Hypothalamus (tissue), 51 donors: ENCODE results near the gene KRTAP2-2.
A peak's percentile ranks its signal among the peaks of the same experiment; 100 is the strongest.
"Not testable (repeated sequence)": the region's sequence is repeated elsewhere in the genome, so short reads cannot be mapped to it uniquely, and the experiment has no call there.

Experiments
- DNase-seq, 51 donors: peaks; one replicate each; lab custom pipeline; 2025; lab: John Stamatoyannopoulos, UW

The KRTAP2-2 gene

GRCh38 chr17:41065016-41065689, 10.1 kb upstream of the KRTAP2-2 start:
- not testable (repeated sequence) for DNase-seq

DNA sequence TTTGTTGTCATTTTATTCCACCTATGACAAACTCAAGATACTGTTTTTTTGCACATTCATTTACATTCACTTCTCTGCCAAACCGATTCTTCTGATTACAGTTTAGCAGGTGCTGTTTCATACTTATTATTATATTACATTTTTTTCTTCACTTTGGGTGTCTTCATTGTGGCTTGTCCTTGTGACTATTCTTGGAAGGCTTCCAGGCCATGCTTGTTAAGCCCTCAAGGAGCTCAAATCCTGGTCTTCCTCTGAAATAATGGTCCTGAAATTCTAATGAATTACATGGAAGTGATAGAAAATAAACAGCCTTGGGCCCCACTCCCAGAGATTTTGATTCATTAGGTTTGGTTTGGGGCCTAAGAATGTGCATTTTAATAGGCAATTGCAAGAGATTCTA, 9.3 kb upstream of the KRTAP2-2 start:
- DNase-seq: no peak

DNA sequence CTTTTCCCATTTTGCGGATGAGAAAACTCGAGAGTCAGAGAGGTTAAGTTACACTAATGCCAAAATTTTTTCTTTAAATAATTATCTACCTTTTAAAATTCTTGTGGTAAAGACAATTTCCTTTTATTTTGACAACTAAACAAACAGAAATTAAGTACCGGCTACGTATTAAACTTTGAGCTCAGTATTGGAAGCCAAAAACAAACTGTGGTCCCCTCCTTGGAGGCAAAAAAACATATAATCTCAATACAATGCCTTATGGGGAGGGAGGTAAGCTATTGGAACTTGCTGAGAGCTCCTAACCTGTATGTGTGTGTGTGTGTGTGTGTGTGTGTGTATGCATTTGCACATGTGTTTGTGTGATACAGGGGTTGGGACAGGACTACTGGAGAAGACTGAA, 8.4 kb upstream of the KRTAP2-2 start:
- DNase-seq: no peak

GRCh38 chr17:41061964-41062363, 6.9 kb upstream of the KRTAP2-2 start:
- DNase-seq: no peak

GRCh38 chr17:41060052-41060604, 5.1 kb upstream of the KRTAP2-2 start, which contains the start of gene KRTAP2-3:
Gene KRTAP2-3, minus strand, starts transcription at chr17:41060114. Its CDS starts 64 bp downstream, at chr17:41060050.
- no peak for DNase-seq

DNA sequence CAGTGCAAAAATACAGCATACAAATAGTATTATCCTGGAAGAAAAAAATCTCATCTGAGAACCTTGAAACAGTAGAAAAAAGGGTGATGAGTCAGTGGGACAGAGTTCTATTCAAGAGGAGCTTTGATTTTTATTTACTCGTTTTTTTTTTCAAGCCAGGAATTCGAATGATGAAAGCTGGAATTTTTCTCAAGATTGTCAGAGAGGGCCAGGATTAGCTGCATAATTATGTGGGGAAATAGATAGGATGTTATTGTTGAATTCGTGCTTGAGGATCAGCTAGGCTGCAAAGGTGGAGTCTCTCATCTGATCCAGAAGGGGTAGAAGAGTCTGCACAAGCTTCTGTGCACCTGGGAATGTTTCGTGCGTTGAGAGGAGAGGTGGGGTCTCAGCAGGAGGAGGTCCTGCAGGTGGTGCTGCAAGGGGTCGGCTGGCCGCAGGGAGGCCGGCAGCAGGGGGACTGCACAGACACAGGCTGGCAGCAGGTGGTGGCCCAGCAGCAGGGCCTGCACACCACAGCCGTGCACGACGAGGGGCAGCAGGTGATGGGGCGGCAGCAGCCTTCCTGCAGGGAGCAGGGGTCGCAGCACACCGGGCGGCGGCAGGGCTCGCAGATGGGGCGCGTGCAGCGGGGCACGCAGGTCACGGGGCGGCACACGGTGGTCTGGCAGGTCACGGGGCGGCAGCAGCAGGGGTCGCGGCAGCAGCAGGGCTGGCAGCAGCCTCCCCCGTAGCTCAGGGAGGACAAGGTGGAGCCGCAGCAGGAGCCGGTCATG, 4.4 kb upstream of the KRTAP2-2 start:
- not testable (repeated sequence) for DNase-seq

GRCh38 chr17:41058741-41059140, 3.7 kb upstream of the KRTAP2-2 start:
- no peak for DNase-seq

GRCh38 chr17:41057547-41057946, 2.5 kb upstream of the KRTAP2-2 start:
- no peak for DNase-seq

GRCh38 chr17:41054556-41054955, 474 bp downstream of the KRTAP2-2 start:
- DNase-seq: not testable (repeated sequence)

DNA sequence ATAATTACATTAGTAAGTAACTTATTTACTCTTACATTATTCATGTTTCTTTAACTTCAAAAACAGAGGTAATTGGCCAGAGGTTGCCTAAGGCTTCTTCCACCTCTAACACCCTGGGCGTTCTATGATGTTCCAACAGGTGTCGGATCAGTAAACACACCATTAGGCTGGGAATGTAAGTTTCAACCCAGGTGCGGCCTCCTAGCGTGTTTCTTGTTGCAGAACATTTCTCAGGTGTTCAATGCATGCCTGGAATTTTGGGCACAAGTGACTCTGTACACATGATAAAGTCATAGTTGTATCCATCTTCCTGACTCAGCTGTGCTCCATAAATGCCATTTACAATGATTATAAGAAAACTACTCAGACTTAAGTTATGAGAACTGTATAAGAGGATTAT, 1.0 kb downstream of the KRTAP2-2 start:
- no peak for DNase-seq

DNA sequence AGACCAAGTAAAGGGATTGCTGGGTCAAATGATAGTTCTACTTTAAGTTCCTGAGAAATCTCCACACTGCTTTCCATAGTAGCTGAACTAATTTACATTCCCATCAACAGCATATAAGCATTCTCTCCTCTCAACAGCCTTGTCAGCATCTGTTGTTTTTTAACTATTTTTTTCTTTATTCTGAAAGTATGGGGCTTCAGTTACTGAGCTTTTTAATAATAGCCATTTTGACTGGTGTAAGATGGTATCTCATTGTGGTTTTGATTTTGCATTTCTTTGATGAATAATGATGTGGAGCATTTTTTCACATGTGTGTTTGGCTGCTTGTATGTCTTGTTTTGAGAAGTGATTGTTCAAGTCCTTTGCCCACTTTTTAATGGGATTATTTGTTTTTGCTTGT, 2.5 kb downstream of the KRTAP2-2 start:
- no peak for DNase-seq

- DNase-seq: no peak
These were observed 5.9 kb downstream of the KRTAP2-2 start for GRCh38 chr17:41049110-41049509.

GRCh38 chr17:41048441-41048840, 6.6 kb downstream of the KRTAP2-2 start:
- no peak for DNase-seq

DNA sequence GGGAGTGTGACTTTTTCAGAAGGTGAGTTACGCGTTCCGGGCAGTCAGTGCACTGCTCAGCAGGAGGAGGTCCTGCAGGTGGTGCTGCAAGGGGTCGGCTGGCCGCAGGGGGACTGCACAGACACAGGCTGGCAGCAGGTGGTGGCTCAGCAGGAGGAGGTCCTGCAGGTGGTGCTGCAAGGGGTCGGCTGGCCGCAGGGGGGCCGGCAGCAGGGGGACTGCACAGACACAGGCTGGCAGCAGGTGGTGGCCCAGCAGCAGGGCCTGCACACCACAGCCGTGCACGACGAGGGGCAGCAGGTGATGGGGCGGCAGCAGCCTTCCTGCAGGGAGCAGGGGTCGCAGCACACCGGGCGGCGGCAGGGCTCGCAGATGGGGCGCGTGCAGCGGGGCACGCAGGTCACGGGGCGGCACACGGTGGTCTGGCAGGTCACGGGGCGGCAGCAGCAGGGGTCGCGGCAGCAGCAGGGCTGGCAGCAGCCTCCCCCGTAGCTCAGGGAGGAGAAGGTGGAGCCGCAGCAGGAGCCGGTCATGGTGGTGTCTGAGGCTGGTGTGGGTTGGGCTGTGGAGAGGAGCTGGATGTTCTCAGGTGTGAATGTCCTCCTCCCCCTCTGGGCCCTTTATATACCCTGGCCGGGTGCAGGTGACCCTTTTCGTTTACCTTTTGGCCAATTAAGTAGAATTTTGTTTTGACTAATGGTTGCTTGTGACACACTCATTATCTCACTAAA, 8.1 kb downstream of the KRTAP2-2 start, which contains the start of gene KRTAP2-1:
Gene KRTAP2-1 (minus strand): TSS at position 582 of the 731 bp plus-strand sequence. CDS start 49 bp downstream, at position 533.
- not testable (repeated sequence) for DNase-seq

DNA sequence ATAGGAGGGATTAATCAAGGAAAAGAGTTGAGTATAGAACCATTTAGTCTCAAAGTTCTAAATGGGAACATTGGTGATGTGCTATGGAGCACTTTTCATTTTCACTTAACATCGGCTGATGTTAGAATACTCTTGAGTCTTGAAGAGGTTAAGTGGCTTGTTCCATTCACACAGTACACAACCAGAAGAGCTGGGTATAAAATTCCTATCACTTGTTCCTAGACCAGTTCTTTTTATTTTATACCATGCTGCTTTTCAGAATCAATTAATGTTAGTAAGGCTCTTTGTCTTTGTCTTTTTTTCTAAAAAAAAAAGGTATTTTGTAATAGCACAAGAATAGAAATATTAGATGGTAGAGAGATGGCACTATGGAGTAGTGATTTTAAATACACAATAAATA, 12.1 kb downstream of the KRTAP2-2 start:
- DNase-seq: no peak

GRCh38 chr17:41040783-41041571, 14.1 kb downstream of the KRTAP2-2 start, which contains the start of gene KRTAP1-1:
Gene KRTAP1-1, minus strand, starts transcription at chr17:41041450. Its CDS starts 53 bp downstream, at chr17:41041397.
- peak in 2 of 51 donors; percentile 1 to 9 for DNase-seq

DNA sequence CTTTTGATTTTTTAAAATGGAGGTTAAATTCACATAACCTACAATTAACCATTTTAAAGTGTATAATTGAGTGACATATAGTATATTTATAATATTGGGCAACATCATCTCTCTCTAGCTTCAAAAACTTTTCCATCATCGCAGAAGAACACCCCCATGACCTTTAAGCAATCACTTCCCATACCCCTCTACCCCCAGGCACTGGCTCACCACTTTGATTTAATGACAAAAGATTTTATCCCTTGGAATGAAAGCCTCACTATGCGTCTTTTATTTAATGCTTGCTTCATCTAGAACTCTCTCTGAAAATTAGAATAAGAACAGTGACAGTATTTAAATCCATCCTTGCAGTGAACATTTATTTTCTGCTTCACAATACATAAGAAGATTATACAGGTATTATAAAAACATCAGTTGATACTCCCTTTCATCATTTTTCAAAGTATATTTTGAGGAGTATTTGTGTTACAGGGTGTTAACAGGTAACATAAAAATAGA, 17.1 kb downstream of the KRTAP2-2 start:
- no peak for DNase-seq

DNA sequence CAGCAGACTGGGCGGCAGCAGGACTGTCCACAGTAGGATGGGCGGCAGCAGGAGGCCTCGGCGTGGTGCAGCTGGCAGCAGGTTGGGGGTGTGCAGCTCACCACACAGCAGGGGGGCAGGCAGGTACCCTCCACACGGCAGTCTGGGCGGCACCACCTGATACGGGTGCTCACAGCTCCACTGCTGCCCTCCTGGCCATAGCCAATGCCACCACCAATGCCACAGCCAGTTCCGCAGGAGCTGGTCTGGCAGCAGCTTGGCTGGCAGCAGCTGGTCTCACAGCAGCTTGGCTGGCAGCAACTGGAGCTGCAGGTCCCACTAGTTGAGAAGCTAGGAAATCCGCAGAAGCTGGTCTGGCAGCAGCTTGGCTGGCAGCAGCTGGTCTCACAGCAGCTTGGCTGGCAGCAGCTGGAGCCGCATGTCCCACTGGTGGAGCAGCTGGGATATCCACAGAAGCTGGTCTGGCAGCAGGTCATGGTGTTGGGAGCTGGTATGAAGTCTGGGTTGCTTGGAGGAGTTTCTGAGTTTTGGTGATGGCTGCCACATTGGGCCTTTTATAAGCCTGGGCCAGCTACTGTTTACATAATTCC, 20.6 kb downstream of the KRTAP2-2 start, which contains the start of gene KRTAP1-3:
Gene KRTAP1-3 (minus strand): TSS at position 529 of the 590 bp plus-strand sequence. CDS start 53 bp downstream, at position 476.
- DNase-seq: not testable (repeated sequence)

DNA sequence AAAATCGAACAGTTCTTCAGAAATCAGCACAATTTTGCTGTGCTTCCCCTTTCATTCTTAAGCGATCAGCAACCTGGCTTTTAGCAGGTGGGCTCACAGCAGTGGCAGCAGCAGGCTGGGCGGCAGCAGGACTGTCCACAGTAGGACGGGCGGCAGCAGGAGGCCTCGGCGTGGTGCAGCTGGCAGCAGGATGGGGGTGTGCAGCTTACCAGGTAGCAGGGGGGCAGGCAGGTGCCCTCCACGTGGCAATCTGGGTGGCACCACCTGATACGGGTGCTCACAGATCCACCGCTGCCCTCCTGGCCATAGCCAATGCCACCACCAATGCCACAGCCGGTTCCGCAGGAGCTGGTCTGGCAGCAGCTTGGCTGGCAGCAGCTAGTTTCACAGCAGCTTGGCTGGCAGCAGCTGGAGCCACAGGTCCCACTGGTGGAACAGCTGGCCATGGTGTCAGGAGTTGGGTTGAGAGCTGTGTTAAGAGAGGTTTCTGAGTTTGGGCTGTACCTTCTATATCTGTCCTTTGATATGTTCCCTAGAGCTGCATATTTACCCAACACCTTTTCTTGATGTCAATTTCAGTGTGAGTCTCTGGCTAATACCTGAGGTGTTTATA, 25.3 kb downstream of the KRTAP2-2 start, which contains the start of gene KRTAP1-4:
Gene KRTAP1-4 (minus strand): TSS at position 563 of the 613 bp plus-strand sequence. CDS start 117 bp downstream, at position 446.
- DNase-seq: no peak
